GM12878 (cell line): ENCODE measurements around the gene SYNGR3. TPM values are rescaled to one million over a fixed set of nuclear protein-coding genes. Genes with fewer than 3 reads are reported as not detected.

ENCODE experiments used
- ATAC-seq: fragments of 200-7000 bp; cut with Tn5 transposase; 3 replicates; pipeline ENCODE4 v1.9.1; 2020; ENCODE audit warnings: mild to moderate bottlenecking, moderate library complexity
- BruUV-seq: library from RNA; stranded (reverse); fragments of 400-500 nt; replicated peaks from 2 replicates; lab custom pipeline; 2021; lab: Mats Ljungman, UMichigan
- CTCF ChIA-PET: fragments of 300-600 bp; sonication (Branson Sonifier 250); formaldehyde crosslinking; extraction: SDS; loops from one replicate; lab custom pipeline; 2021; ENCODE audit warnings: inconsistent platforms; lab: Yijun Ruan, JAX
- POLR2A ChIA-PET: fragments of 350-600 bp; formaldehyde crosslinking; extraction: SDS; loops from one replicate; lab custom pipeline; 2021; ENCODE audit warnings: inconsistent platforms; lab: Charles Lee
- RAD21 ChIA-PET: fragments of 300-600 bp; sonication (Branson Sonifier 250); formaldehyde crosslinking; loops from one replicate; lab custom pipeline; 2023; ENCODE audit warnings: antibody characterized with exemption; ENCODE audit not compliant: unreplicated experiment; lab: Charles Lee
- SMC1A ChIA-PET: fragments of 300-600 bp; sonication (Branson Sonifier 250); formaldehyde crosslinking; loops from one replicate; lab custom pipeline; 2023; ENCODE audit not compliant: unreplicated experiment, uncharacterized antibody; lab: Charles Lee
- DNase-seq: peaks from one replicate; pipeline ENCODE4 v3.0.0-alpha.2; 2011; ENCODE audit warnings: low read depth, low spot score
- FAIRE-seq: peaks from 3 replicates; lab custom pipeline; 2011; peaks lifted over from hg19 to GRCh38; lab: Jason Lieb, UNC
- H2AFZ ChIP-seq: 2 replicates; pipeline ENCODE4 v1.6.0; 2011; ENCODE audit warnings: low read depth, low read length, control low read depth; ENCODE audit not compliant: control insufficient read depth
- H3K27ac ChIP-seq: 2 replicates; pipeline ENCODE4 v1.5.1; 2011; ENCODE audit warnings: control low read depth; ENCODE audit not compliant: control insufficient read depth, insufficient read depth
- H3K27me3 ChIP-seq, 2 experiments: replicated peaks in 1 of 2; 2 replicates each; pipeline versions ENCODE4 v1.6.0 to v1.6.1; 2011; ENCODE audit warnings: low read length in 1 of 2; ENCODE audit not compliant: control insufficient read depth in 2 of 2, insufficient read depth in 2 of 2
- H3K36me3 ChIP-seq, 2 experiments: 2 replicates each; pipeline ENCODE4 v1.5.1; 2011; ENCODE audit warnings: low read length in 1 of 2; ENCODE audit not compliant: control insufficient read depth in 2 of 2, insufficient read depth in 2 of 2
- H3K4me1 ChIP-seq: 2 replicates; pipeline ENCODE4 v1.6.1; 2011; ENCODE audit warnings: mild to moderate bottlenecking, low read length, moderate library complexity, mixed read lengths; ENCODE audit not compliant: control insufficient read depth, insufficient read depth
- H3K4me2 ChIP-seq: 2 replicates; pipeline ENCODE4 v1.6.0; 2011; ENCODE audit warnings: control low read depth; ENCODE audit not compliant: control insufficient read depth, insufficient read depth
- H3K4me3 ChIP-seq: fragments of 200-600 bp; sonication (generic); 2 replicates; pipeline ENCODE4 v1.5.1; 2016
- H3K79me2 ChIP-seq: 2 replicates; pipeline ENCODE4 v1.6.0; 2011; ENCODE audit warnings: low read length; ENCODE audit not compliant: control insufficient read depth, insufficient read depth
- H3K9ac ChIP-seq: 2 replicates; pipeline ENCODE4 v1.8.0; 2011; ENCODE audit warnings: low read length, control low read depth, mixed read lengths; ENCODE audit not compliant: control insufficient read depth, insufficient read depth
- H3K9me3 ChIP-seq: replicated peaks from 3 replicates; pipeline ENCODE4 v1.5.1; 2011; ENCODE audit warnings: mild to moderate bottlenecking, low read length; ENCODE audit not compliant: control insufficient read depth, insufficient read depth
- H4K20me1 ChIP-seq: 2 replicates; pipeline ENCODE4 v1.6.0; 2011; ENCODE audit not compliant: control insufficient read depth, insufficient read depth
- EED ChIP-seq: sonication (generic); IDR thresholded peaks from 2 replicates; pipeline ENCODE4 v1.6.1; 2016; ENCODE audit warnings: antibody characterized with exemption, low read depth
- EZH2 ChIP-seq: IDR thresholded peaks from 2 replicates; pipeline ENCODE4 v1.6.1; 2012; ENCODE audit warnings: low read depth, mild to moderate bottlenecking, control low read depth, inconsistent platforms, low read length, borderline replicate concordance; ENCODE audit not compliant: control insufficient read depth
- IKZF1 ChIP-seq: fragments of 450-650 bp; conservative IDR thresholded peaks from 2 replicates; pipeline ENCODE4 v1.6.1; 2017; ENCODE audit warnings: antibody characterized with exemption, mild to moderate bottlenecking
- MEF2B ChIP-seq: fragments of 450-650 bp; IDR thresholded peaks from 2 replicates; pipeline ENCODE4 v1.6.1; 2018; ENCODE audit warnings: mild to moderate bottlenecking, moderate library complexity; ENCODE audit not compliant: partially characterized antibody, poor library complexity, severe bottlenecking
- NFYA ChIP-seq: IDR thresholded peaks from 2 replicates; pipeline ENCODE4 v1.6.1; 2011; ENCODE audit warnings: low read depth, mild to moderate bottlenecking, low read length, improper control_type of control experiment, borderline replicate concordance
- NFYB ChIP-seq: IDR thresholded peaks from 2 replicates; pipeline ENCODE4 v1.6.1; 2011; ENCODE audit warnings: low read depth, mild to moderate bottlenecking, low read length, improper control_type of control experiment, moderate library complexity; ENCODE audit not compliant: insufficient read depth
- NKRF ChIP-seq: fragments of 450-650 bp; conservative IDR thresholded peaks from 2 replicates; pipeline ENCODE4 v1.6.1; 2017; ENCODE audit warnings: mild to moderate bottlenecking, moderate library complexity
- POLR2A ChIP-seq: IDR thresholded peaks from 2 replicates; pipeline ENCODE4 v1.6.1; 2011; ENCODE audit warnings: low read depth, mild to moderate bottlenecking, low read length
- RFX5 ChIP-seq: IDR thresholded peaks from 2 replicates; pipeline ENCODE4 v1.6.1; 2011; ENCODE audit warnings: low read depth, low read length, improper control_type of control experiment
- SREBF1 ChIP-seq: IDR thresholded peaks from 2 replicates; pipeline ENCODE4 v1.6.1; 2012; ENCODE audit warnings: mild to moderate bottlenecking, low read length
- STAT3 ChIP-seq: IDR thresholded peaks from 2 replicates; pipeline ENCODE4 v1.6.1; 2011; ENCODE audit warnings: low read depth, low read length, improper control_type of control experiment
- YBX1 ChIP-seq: fragments of 450-650 bp; IDR thresholded peaks from 2 replicates; pipeline ENCODE4 v1.6.1; 2016; ENCODE audit warnings: antibody characterized with exemption
- ZNF217 ChIP-seq: fragments of 450-650 bp; IDR thresholded peaks from 2 replicates; pipeline ENCODE4 v1.6.1; 2017; ENCODE audit warnings: antibody characterized with exemption, mild to moderate bottlenecking
- ZNF384 ChIP-seq: IDR thresholded peaks from 2 replicates; pipeline ENCODE4 v1.6.1; 2012; ENCODE audit warnings: low read depth, mild to moderate bottlenecking, low read length, improper control_type of control experiment, borderline replicate concordance
- WGBS: methylation state at CpG from one replicate; pipeline ENCODE4 v1.1.6; 2016; ENCODE audit warnings: low lambda C conversion rate; ENCODE audit not compliant: insufficient replicate concordance, insufficient coverage; ENCODE audit errors: missing lambda C conversion rate; 5-methylcytosine and 5-hydroxymethylcytosine counted together
- in situ Hi-C: fragments of 300-500 bp; cut with MboI; formaldehyde crosslinking; loops from 9 replicates; pipeline ENCODE4 v1.14.3; 2018; ENCODE audit warnings: mixed read lengths
- intact Hi-C: fragments of 100-400 bp; cut with micrococcal nuclease; formaldehyde crosslinking; loops from one replicate; pipeline ENCODE4 v1.14.2; 2022; ENCODE audit not compliant: unreplicated experiment
- polyA plus RNA-seq, 11 experiments: library from polyadenylated mRNA; depleted of rRNA in 4 of 11; unstranded in 6 of 11; stranded (reverse) in 5 of 11; fragments of >200 nt; fragmentation: Nextera tagmentation in 4 of 11; fragmentation: Illumina TruSeq in 1 of 11; extraction: Ambion mirVana in 4 of 11; extraction: Trizol in 1 of 11; gene quantifications; 1 replicate in 1 of 11; 2 replicates in 10 of 11; pipeline versions ENCODE4 v1.2.1 to v1.2.3, GENCODE V29; 2011 to 2016; ENCODE audit warnings: inconsistent platforms in 2 of 11, missing spikeins in 2 of 11, low read depth in 1 of 11
- total RNA-seq, 4 experiments: library from RNA; depleted of rRNA in 3 of 4; stranded (reverse); fragments of >200 nt in 3 of 4; fragmentation: Illumina TruSeq in 1 of 4; extraction: Trizol in 1 of 4; gene quantifications; 2 replicates each; pipeline versions ENCODE4 v1.2.1 to v1.2.3, GENCODE V29; 2013 to 2021

The SYNGR3 gene
- total and polyA plus RNA-seq, 10 of the 15 experiments (the other 5 are each of a cell fraction or from before 2014, with no cell fraction given): 1.2 to 18.1 (median 6.6) TPM

DNA sequence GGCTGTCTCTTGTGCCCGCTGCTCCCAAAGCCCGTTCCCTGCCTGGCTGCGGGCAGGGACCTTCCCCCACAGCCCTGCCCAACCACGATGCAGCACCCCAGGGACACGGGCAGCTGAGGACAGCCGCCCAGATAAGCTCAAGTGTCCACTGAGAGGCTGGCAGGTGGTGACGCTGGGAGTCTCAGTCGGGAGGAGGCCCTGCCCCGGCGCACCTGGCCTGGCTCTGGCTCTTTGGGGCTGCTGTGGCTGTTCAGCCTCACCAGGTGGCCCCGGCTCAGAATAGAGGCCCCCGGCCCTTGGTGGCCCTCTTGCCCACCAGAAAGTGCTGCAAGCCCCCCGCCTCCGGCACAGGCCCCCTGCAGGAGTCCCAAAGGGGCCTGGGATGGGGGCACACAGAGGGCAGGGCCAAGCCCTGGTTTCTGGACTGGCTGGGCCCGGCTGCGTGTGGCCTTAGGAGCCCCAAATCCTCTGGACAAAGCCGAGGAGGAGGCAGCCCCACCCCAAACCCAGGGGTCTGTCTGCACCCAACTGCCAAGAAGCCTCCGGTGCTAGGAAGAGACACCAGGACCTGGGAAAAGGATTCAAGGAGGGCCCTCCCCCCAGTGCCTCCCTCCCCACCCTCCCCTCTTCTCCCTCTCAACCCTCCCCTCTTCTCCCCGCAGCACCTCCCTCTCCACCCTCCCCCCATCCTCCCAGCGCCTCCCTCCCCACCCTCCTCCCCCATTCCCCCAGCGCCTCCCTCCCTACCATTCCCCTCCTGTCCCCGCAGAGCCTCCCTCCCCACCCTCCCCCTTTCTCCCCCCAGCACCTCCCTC, 52.6 kb downstream of the SYNGR3 start:
- Histone ChIP-seq H3K4me3 (no peak overlapping the region), H4K20me1 (no peaks in the 10 kb centered on the region), H3K27me3 (no peaks in the 10 kb centered on the region), H3K36me3 (peaks cover 0 to 1% of the 10 kb centered on the region in 2 experiments; a peak in 2 of 4 replicates), H2AFZ (no peak overlapping the region), H3K27ac (no peak overlapping the region), H3K79me2 (peaks cover 4% of the 10 kb centered on the region; the same call in 1 of the 2 replicates), H3K4me1 (peaks cover 18% of the 10 kb centered on the region), H3K9me3 (no peaks in the 10 kb centered on the region), H3K4me2 (no peak overlapping the region), H3K9ac (no peak overlapping the region)
- DNase-seq: no peak
- in situ Hi-C loops: no loop called here
- no peak for ATAC-seq
- BruUV-seq: no TSS peak
- ChIA-PET RAD21 (no interaction called here), SMC1A (no interaction called here), CTCF (no interaction called here), POLR2A (interaction anchor here (0.9 kb wide), 1 partner anchor 78 kb away, joined by 3 read pairs; the partner anchor contains the start of gene RPS2)
- intact Hi-C loops: no loop called here
- FAIRE-seq: no peak
- TF ChIP-seq ZNF384: no peak
- TF ChIP-seq EZH2: no peak
- no peak for TF ChIP-seq NKRF
- no peak for TF ChIP-seq NFYA
- TF ChIP-seq RFX5: no peak
- TF ChIP-seq POLR2A: no peak
- TF ChIP-seq ZNF217: no peak
- TF ChIP-seq SREBF1: no peak
- TF ChIP-seq IKZF1: no peak
- no peak for TF ChIP-seq YBX1
- no peak for TF ChIP-seq NFYB
- no peak for TF ChIP-seq MEF2B
- TF ChIP-seq STAT3: no peak
- no peak for TF ChIP-seq EED
- 96% methylated on average over 16 of the region's 22 CpGs for WGBS
